Embryonic facial prominence (tissue), 1 donor: Measurements from ENCODE around the gene EAPP.
"Not testable (repeated sequence)": the region's sequence is repeated elsewhere in the genome, so short reads cannot be mapped to it uniquely, and the experiment has no call there.

Source experiments
- DNase-seq: peaks from one replicate; pipeline ENCODE4 v3.0.0-alpha.2; 2016; ENCODE audit errors: extremely low spot score

Gene EAPP

GRCh38 chr14:34482463-34482862 lies 57.0 kb downstream of the EAPP start:
- DNase-seq = no peak

- DNase-seq = no peak
Measured at GRCh38 chr14:34479694-34480093, 59.8 kb downstream of the EAPP start.

DNA sequence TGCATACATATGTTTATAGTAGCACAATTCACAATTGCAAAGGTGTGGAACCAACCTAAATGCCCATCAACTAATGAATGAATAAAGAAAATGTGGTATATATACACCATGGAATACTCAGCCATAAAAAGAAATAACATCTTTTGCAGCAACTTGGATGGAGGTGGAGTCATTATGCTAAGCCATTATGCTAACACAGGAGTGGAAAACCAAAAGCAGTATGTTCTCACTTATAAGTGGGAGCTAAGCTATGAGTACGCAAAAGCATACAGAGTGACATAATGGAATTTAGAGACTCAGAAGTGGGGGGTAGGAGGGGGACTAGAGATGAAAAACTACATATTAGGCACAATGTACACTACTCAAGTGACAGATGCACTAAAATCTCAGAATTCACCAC lies 61.2 kb downstream of the EAPP start:
- DNase-seq = no peak

- not testable (repeated sequence) for DNase-seq
Measured at GRCh38 chr14:34476036-34476435, 63.5 kb downstream of the EAPP start.

GRCh38 chr14:34475163-34475562 lies 64.3 kb downstream of the EAPP start:
- DNase-seq = no peak

GRCh38 chr14:34474187-34474679 lies 65.3 kb downstream of the EAPP start:
- no peak for DNase-seq

DNA sequence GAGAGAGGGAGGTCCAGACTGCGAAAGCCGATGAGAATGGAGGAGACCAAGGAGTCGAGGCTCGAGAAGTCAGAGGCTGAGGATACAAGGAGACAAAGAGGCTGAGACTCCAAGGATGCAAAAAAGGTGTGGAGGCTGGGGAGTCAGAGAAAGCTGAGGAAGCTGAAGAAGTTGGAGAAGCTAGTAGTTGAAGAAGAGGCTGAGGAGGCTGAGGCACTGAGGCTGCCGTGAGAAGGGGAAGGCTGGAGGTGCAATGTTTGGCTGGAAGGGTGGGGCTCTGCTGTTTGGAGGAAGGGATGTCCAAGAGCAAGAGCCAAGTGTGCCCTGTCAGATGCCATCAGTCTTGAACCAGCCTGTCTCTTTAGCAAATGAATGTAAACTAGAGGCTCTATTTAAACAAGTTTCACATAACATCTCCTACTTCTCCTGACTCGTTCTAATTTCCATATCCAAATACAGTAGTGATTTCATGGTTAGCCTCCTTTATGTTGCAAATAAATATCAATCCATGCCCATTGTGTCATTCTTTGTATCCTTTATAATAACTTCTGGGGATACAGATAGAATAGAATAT lies 66.7 kb downstream of the EAPP start:
- no peak for DNase-seq

GRCh38 chr14:34470319-34470718 lies 69.2 kb downstream of the EAPP start:
- DNase-seq = no peak

DNA sequence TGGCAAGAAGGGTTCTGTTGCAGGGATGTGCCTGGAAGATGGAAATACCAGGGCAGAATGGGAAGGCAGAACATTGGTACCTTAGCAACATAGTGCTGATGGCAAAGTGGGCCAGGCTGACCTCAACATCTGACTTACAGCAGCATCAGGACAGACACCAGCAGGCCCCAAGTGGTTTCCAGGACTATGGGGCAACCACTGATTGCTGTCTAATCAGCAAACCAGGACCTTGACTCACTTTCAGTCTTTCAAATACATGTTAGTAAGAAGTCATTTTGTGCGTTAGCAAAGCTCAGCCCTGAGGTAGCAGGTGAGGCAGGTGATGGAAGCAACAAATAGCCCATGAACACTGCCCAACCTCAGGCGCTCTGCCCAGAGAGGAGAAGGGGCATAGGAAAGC lies 72.8 kb downstream of the EAPP start:
- no peak for DNase-seq
